Peyer's patch (tissue), 4 donors: Measurements from ENCODE around the gene MEIOB. TPM values are rescaled to one million over a fixed set of nuclear protein-coding genes. Genes with fewer than 3 reads are reported as not detected.
"Not testable (repeated sequence)": the region's sequence is repeated elsewhere in the genome, so short reads cannot be mapped to it uniquely, and the experiment has no call there.

Source experiments
- DNase-seq, 3 donors: peaks; one replicate each; pipeline ENCODE4 v3.0.0-alpha.2; 2017 to 2019
- H3K27ac ChIP-seq, 4 donors: fragments of 200-600 bp; sonication (generic); one replicate each; pipeline ENCODE4 v1.5.1; 2016 to 2019
- H3K27me3 ChIP-seq, 2 donors: fragments of 200-600 bp; sonication (generic); one replicate each; pipeline ENCODE4 v1.5.1; 2019
- H3K36me3 ChIP-seq, 3 donors: fragments of 200-600 bp; sonication (generic); one replicate each; pipeline ENCODE4 v1.5.1; 2016 to 2019
- H3K4me1 ChIP-seq, 4 donors: fragments of 200-600 bp; sonication (generic); one replicate each; pipeline ENCODE4 v1.5.1; 2016 to 2019
- H3K4me3 ChIP-seq, 4 donors: fragments of 200-600 bp; sonication (generic); 1 replicate in 3 of 4; 2 replicates in 1 of 4; pipeline ENCODE4 v1.5.1; 2016 to 2019; ENCODE audit warnings: mild to moderate bottlenecking in 1 of 4
- H3K9me3 ChIP-seq, 4 donors: fragments of 200-600 bp; sonication (generic); one replicate each; pipeline ENCODE4 v1.5.1; 2016 to 2019; ENCODE audit warnings: mild to moderate bottlenecking in 1 of 4
- POLR2A ChIP-seq, 2 donors: fragments of 450-650 bp; IDR thresholded peaks; one replicate each; pipeline ENCODE4 v1.5.1; 2017; ENCODE audit warnings: antibody characterized with exemption in 2 of 2, mild to moderate bottlenecking in 2 of 2, moderate library complexity in 2 of 2
- total RNA-seq, 4 donors: library from RNA; depleted of rRNA; stranded (reverse); fragments of >200 nt; gene quantifications; one replicate each; pipeline ENCODE4 v1.1.0, GENCODE V29; 2016
- TF ChIP-seq, protein P1 (sequence below), 6 experiments: fragments of 450-650 bp in 4 of 6; fragments of 200-600 bp in 2 of 6; sonication (generic) in 1 of 6; IDR thresholded peaks; one replicate each; pipeline ENCODE4 v1.5.1; 2017 to 2019; ENCODE audit warnings: antibody characterized with exemption in 6 of 6, mild to moderate bottlenecking in 3 of 6, moderate library complexity in 1 of 6

Gene MEIOB
- total RNA-seq, 4 donors from 2014 or later, result not detected

DNA sequence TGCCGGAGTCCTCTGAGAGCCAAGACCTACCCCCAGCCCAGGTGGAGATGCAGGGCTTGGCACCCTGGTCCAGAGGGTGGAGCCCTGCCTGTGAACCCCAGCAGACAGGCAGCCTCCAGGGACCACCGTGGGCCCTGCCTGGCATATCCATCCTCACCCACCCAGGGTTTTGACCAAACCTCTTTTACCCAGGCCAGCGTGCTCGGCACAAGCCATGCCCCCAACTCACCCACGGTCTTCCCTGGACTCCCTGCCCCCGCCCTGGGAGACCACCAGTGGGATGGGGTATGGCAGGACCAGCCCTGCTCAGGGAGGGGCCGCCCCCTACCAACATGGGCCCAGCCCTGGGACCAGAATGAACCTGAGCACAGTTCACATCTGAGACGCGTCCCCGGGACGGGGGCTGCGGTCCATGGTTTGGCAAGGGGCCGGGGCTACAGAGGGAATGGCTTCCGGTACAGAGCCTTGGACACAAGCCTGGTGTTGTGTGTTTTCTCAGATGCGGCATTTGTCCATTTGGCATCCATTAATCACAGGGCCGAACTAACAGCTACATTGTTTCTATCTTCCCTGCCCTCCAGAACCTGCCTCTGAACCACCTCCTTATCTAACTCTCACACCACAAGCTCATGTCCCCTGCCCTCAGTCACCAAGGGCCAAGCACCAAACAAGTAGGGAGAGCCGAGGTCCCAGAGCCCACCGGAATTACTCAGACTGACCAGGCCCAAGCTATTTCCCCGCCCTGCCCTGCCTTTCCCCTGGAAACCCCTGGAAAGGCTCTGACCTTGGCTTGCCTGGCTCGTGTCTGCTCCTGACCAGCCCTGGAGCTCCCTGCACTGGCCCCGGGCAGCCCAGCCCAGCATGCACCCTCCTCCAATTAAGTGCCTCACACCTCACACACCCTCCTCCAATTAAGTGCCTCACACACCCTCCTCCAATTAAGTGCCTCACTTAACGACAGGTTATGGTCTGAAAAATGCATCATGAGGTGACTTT, 32.2 kb upstream of the MEIOB start:
- H3K4me3 ChIP-seq, result no peak overlapping the region
- no peak for DNase-seq
- H3K9me3 ChIP-seq, result no peaks in the 10 kb centered on the region
- H3K27ac ChIP-seq, result no peak overlapping the region
- no peaks in the 10 kb centered on the region for H3K4me1 ChIP-seq
- no peaks in the 10 kb centered on the region for H3K36me3 ChIP-seq
- no peaks in the 10 kb centered on the region for H3K27me3 ChIP-seq
- no peak for TF ChIP-seq POLR2A (IDR thresholded peaks at IDR 0.05)
- TF ChIP-seq, protein P1, sequence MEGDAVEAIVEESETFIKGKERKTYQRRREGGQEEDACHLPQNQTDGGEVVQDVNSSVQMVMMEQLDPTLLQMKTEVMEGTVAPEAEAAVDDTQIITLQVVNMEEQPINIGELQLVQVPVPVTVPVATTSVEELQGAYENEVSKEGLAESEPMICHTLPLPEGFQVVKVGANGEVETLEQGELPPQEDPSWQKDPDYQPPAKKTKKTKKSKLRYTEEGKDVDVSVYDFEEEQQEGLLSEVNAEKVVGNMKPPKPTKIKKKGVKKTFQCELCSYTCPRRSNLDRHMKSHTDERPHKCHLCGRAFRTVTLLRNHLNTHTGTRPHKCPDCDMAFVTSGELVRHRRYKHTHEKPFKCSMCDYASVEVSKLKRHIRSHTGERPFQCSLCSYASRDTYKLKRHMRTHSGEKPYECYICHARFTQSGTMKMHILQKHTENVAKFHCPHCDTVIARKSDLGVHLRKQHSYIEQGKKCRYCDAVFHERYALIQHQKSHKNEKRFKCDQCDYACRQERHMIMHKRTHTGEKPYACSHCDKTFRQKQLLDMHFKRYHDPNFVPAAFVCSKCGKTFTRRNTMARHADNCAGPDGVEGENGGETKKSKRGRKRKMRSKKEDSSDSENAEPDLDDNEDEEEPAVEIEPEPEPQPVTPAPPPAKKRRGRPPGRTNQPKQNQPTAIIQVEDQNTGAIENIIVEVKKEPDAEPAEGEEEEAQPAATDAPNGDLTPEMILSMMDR (IDR thresholded peaks at IDR 0.05), result no peak

DNA sequence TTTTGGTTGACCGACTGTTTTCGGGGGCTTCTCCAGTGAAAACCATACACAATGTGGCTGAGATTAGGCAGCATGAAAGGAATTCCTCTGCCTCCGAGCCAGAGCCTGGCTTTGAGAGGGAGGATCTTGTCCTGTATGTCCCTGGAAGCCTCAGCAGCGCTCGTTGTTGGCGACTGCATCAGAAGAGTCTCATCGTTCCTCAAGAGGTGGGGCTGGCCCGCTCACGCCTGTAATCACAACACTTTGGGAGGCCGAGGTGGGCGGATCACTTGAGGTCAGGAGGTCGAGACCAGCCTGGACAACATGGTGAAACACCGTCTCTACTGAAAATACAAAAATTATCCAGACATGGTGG, 31.2 kb upstream of the MEIOB start:
- no peaks in the 10 kb centered on the region for H3K27me3 ChIP-seq
- no peak for DNase-seq
- H3K27ac ChIP-seq, result no peak overlapping the region
- no peaks in the 10 kb centered on the region for H3K9me3 ChIP-seq
- no peak overlapping the region for H3K4me3 ChIP-seq
- H3K4me1 ChIP-seq, result no peaks in the 10 kb centered on the region
- TF ChIP-seq, protein P1 (IDR thresholded peaks at IDR 0.05), result no peak
- no peak for TF ChIP-seq POLR2A (IDR thresholded peaks at IDR 0.05)
- no peaks in the 10 kb centered on the region for H3K36me3 ChIP-seq

DNA sequence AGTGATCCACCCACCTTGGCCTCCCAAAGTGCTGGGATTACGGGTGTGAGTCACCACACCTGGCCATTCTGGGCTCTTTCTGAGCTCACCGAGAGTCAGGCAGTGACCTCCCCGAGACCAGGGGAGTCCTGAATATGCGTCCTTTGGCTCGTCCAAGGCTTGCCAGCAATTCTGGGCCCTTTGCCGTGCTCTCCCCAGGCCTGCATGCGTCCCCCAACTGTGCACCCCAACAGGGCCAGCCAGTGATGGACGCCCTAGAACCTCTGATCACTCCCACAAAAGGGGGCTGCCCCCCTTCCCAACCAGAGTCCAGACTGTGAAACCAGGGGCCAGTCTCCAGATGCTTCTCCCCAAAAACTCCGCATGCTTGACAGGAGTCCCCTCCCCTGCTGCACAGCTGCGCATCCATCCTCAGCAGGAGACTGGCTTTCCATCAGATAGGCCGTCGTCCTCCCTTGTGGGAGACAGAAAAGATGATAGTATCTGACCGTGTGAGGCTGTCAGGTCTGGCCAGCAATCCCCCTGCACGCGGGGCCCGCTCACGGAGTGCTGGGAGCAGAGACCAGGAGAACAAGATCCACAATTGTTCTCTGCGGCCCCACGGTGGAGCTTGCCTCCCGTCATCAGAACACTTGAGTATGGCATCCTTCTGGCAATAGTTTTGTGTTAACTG, 30.7 kb upstream of the MEIOB start:
- TF ChIP-seq POLR2A (IDR thresholded peaks at IDR 0.05), result no peak
- TF ChIP-seq, protein P1 (IDR thresholded peaks at IDR 0.05), result no peak
- DNase-seq, result no peak
- Histone ChIP-seq H3K4me3 (no peak overlapping the region), H3K27ac (no peak overlapping the region), H3K9me3 (no peaks in the 10 kb centered on the region), H3K27me3 (no peaks in the 10 kb centered on the region), H3K36me3 (no peaks in the 10 kb centered on the region), H3K4me1 (no peaks in the 10 kb centered on the region)

DNA sequence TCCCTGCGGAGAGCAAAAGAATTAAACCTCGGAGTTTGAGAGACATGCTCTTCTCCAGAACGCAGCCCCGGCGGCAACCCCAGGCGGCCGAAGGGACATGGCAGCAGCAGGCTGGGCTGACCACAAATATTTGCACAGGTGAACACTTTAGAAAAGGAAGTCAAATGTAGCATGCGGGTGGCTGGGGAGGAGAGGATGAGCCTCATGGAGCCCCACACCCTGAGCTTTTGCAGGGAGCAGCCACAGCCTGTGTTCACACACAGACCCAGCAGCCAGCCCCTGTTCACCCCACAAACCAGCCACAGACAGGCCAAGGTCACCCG, 28.4 kb upstream of the MEIOB start:
- H3K36me3 ChIP-seq, result no peaks in the 10 kb centered on the region
- H3K4me3 ChIP-seq, result no peak overlapping the region
- no peaks in the 10 kb centered on the region for H3K4me1 ChIP-seq
- TF ChIP-seq, protein P1 (IDR thresholded peaks at IDR 0.05), result no peak
- TF ChIP-seq POLR2A (IDR thresholded peaks at IDR 0.05), result no peak
- no peak overlapping the region for H3K27ac ChIP-seq
- H3K9me3 ChIP-seq, result no peaks in the 10 kb centered on the region
- no peaks in the 10 kb centered on the region for H3K27me3 ChIP-seq
- DNase-seq, result no peak

DNA sequence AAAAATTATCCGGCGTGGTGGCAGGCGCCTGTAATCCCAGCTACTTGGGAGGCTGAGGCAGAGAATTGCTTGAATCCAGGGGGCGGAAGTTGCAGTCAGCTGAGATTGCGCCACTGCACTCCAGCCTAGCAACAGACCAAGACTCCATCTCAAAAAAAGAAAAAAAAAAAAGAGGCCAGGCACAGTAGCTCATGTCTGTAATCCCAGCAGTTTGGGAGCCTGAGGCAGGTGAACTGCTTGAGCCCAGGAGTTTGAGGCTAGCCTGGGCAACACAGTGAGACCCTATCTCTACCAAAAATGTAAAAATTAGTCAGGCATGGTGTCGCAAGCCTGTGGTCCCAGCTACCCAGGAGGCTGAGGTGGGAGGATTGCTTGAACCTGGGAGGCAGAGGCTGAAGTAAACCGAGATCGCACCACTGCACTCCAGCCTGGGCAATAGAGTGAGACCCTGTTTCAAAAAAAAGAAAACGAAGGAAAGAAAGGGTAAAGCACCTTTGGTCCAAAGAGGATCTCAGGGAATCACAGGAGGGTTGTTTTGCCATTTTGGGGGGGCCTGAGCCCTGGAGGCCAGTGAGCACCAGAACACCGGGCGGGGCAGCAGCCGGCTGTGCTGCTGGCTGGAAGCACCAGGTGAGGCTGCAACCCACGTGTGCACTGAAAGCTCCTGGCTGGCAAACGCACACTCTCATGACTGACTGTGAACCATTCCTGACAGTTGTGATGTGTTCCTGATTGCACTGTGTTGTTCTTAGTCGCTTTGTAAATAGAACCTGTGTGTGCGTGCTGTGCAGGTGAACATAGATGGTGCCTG, 27.9 kb upstream of the MEIOB start:
- Histone ChIP-seq H3K27ac (no peak overlapping the region), H3K4me3 (no peak overlapping the region), H3K9me3 (no peaks in the 10 kb centered on the region), H3K27me3 (no peaks in the 10 kb centered on the region), H3K4me1 (no peaks in the 10 kb centered on the region), H3K36me3 (no peaks in the 10 kb centered on the region)
- peak in 1 of 3 donors; percentile 59 for DNase-seq
- TF ChIP-seq POLR2A (IDR thresholded peaks at IDR 0.05), result no peak
- TF ChIP-seq, protein P1 (IDR thresholded peaks at IDR 0.05), result peak in 2 of 6 experiments; percentile 22 to 26

DNA sequence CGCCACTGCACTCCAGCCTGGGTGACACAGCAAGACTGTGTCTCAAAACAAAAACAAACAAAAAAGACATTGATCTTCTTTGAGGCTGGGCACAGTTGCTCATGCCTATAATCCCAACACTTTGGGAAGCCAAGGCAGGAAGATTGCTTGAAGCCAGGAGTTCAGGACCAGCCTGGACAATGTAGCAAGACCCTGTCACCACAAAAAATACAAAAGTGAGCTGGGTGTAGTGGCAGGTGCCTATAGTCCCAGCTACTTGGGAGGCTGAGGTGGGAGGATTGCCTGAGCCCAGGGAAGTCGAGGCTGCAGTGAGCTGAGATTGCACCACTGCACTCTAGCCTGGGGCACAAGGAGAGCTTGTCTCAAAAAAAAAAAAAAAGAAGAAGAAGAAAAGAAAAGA, 25.7 kb upstream of the MEIOB start:
- not testable (repeated sequence) for H3K27me3 ChIP-seq, H3K4me3 ChIP-seq, H3K27ac ChIP-seq, H3K36me3 ChIP-seq, H3K9me3 ChIP-seq, H3K4me1 ChIP-seq, DNase-seq
